GM12873 (cell line): ENCODE measurements around the gene ACSS1.

Experiments
- CTCF ChIP-seq: IDR thresholded peaks from 2 replicates; pipeline ENCODE4 v1.5.1; 2012; ENCODE audit warnings: low read depth, mild to moderate bottlenecking, moderate library complexity, low read length, control low read depth; ENCODE audit not compliant: insufficient read depth; ENCODE audit errors: missing control alignments

ACSS1 gene

GRCh38 chr20:25031241-25031640 is 26.7 kb downstream of the ACSS1 start:
- no peak for TF ChIP-seq CTCF

GRCh38 chr20:25030649-25031207 is 27.2 kb downstream of the ACSS1 start:
- TF ChIP-seq CTCF, result no peak

- TF ChIP-seq CTCF, result no peak
Observed at GRCh38 chr20:25030007-25030648, 27.8 kb downstream of the ACSS1 start.

- no peak for TF ChIP-seq CTCF
Observed at GRCh38 chr20:25025986-25026605, 31.8 kb downstream of the ACSS1 start.

GRCh38 chr20:25025091-25025861 is 32.7 kb downstream of the ACSS1 start:
- no peak for TF ChIP-seq CTCF

- TF ChIP-seq CTCF, result no peak
Observed at GRCh38 chr20:25024171-25024570, 33.8 kb downstream of the ACSS1 start.

- TF ChIP-seq CTCF, result no peak
Observed at GRCh38 chr20:25023356-25023755, 34.6 kb downstream of the ACSS1 start.
